Measurements from ENCODE around the gene C20orf141.
A peak's percentile ranks its signal among the peaks of the same experiment; 100 is the strongest.

Gene C20orf141

DNA sequence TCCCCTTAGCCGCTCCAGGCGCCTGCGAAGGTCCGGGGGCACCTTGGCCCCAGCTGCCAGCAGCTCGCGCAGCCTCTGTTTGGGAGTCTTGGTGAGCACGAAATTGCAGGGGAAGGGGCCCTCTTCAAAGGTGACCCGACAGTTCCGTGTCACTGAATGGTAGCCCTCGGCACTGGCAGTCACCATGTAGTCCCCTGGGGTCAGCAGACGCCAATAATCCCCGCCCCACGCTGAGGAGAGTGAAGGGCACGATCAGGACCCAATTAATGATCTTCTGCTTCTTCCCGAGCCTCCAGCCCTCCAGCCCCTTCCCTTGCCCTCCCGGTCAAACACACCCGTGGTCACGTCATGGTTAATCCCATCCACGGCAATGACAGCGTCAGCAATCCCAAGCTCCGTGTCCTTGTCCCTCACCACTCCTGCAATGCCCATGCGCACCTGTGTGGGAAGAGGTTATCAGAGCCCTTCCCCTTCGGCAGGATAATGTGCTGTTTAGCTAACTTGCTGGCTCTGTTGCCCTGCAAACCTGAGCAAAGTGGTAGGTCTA lies 20.5 kb upstream of the C20orf141 start:
- no peak for DNase-seq
- peaks cover 20% of the 10 kb centered on the region for H3K4me1 Mint-ChIP-seq
- peaks cover 61% of the 10 kb centered on the region for H3K36me3 Mint-ChIP-seq (ENCODE audit: low read depth)
- H3K4me3 Mint-ChIP-seq, result no peak overlapping the region
- peaks cover 8% of the 10 kb centered on the region for H3K9me3 Mint-ChIP-seq
- TF ChIP-seq, protein P1, sequence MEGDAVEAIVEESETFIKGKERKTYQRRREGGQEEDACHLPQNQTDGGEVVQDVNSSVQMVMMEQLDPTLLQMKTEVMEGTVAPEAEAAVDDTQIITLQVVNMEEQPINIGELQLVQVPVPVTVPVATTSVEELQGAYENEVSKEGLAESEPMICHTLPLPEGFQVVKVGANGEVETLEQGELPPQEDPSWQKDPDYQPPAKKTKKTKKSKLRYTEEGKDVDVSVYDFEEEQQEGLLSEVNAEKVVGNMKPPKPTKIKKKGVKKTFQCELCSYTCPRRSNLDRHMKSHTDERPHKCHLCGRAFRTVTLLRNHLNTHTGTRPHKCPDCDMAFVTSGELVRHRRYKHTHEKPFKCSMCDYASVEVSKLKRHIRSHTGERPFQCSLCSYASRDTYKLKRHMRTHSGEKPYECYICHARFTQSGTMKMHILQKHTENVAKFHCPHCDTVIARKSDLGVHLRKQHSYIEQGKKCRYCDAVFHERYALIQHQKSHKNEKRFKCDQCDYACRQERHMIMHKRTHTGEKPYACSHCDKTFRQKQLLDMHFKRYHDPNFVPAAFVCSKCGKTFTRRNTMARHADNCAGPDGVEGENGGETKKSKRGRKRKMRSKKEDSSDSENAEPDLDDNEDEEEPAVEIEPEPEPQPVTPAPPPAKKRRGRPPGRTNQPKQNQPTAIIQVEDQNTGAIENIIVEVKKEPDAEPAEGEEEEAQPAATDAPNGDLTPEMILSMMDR (IDR thresholded peaks at IDR 0.05), result no peak
- H3K27ac Mint-ChIP-seq, result peak overlapping the region; percentile 94
- no peaks in the 10 kb centered on the region for H3K27me3 Mint-ChIP-seq (ENCODE audit: low read depth, poor library complexity)

DNA sequence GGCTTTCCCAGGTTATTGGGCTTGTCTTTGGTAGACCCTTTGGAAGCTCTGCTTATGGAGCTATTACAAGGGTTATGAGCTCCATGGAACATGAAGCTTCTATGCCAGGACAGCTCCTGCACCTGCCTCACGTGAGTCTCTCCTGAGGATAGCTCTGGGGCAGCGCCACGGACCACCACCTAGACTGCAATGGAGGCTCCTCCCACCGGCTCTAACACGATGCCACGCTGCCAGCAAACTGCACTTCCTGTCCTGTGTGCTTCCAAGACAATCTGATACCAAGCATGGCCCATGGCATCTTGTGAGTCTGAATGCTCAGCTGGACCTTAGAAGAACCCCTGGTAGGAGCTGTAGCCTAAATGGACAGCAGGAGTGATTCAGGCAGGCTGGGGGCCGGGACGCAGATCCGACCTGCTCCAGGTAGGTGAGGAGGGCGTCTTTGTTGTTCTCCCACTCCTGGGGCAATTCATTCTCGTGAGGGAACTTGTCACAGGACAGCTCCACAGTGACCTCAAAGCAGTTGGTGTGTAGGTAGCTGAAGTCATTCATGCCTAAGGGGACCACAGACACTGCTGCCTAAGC lies 19.8 kb upstream of the C20orf141 start:
- Mint-ChIP-seq H3K4me3 (no peak overlapping the region), H3K27me3 (ENCODE audit: low read depth, poor library complexity) (no peaks in the 10 kb centered on the region), H3K27ac (peak overlapping the region; percentile 94), H3K36me3 (ENCODE audit: low read depth) (peaks cover 58% of the 10 kb centered on the region), H3K4me1 (peaks cover 27% of the 10 kb centered on the region), H3K9me3 (peaks cover 4% of the 10 kb centered on the region)
- TF ChIP-seq, protein P1 (IDR thresholded peaks at IDR 0.05), result no peak
- DNase-seq, result no peak

DNA sequence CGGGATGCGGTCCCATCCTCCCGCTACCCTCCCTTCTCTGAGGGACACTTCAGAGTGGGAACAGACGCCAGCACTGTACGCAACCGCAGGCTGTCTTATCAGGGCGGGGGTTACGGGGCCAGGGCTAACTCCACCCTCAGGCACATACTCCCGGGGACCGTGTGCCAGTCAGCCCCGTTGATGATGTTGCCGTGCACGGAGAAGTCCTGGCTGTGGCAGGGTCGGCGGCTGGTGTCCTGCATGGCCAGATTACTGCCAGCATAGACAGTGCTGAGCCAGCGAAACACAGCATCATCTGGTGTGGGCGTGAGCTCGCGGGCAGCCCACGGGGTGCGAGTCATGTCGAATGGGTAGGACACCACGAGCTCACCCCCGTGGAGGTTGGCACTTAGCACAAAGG lies 19.3 kb upstream of the C20orf141 start:
- Mint-ChIP-seq H3K9me3 (peaks cover under 1% of the 10 kb centered on the region), H3K27ac (no peak overlapping the region), H3K4me1 (peaks cover 29% of the 10 kb centered on the region), H3K4me3 (no peak overlapping the region), H3K36me3 (ENCODE audit: low read depth) (peaks cover 58% of the 10 kb centered on the region), H3K27me3 (ENCODE audit: low read depth, poor library complexity) (no peaks in the 10 kb centered on the region)
- no peak for DNase-seq
- TF ChIP-seq, protein P1 (IDR thresholded peaks at IDR 0.05), result no peak

DNA sequence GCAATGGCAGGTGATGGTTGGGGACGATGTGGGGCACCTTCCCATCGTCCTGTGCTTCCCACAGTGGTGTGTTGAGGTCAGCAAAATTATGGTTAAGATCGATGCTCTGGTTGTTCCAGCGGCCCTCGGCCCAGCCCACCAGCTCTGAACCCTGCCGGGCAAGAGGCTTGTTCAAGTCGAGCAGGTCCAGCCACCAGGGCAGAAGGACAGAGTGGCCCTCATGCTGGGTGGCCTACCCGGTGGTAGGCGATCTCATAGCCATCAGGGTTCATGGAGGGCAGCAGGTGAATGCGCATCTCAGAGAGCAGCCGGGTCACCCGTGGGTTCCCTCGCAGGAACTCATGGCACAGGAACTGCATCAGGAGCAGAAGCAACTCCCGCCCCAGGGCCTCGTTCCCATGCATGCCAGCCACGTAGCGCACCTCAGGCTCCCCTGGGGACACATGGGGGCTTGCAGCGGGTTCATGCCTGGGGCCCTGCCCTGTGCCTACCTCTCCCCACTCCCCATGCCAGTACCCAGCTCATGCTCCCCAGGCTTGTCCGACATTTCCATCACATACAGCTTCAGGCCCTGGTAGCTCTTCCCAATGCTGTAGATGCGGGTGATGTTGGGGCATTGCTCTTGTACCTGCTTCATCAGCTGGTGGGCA lies 18.7 kb upstream of the C20orf141 start:
- Mint-ChIP-seq H3K36me3 (ENCODE audit: low read depth) (peaks cover 54% of the 10 kb centered on the region), H3K27ac (no peak overlapping the region), H3K4me1 (peaks cover 35% of the 10 kb centered on the region), H3K4me3 (no peak overlapping the region), H3K9me3 (no peaks in the 10 kb centered on the region), H3K27me3 (ENCODE audit: low read depth, poor library complexity) (no peaks in the 10 kb centered on the region)
- TF ChIP-seq, protein P1 (IDR thresholded peaks at IDR 0.05), result no peak
- no peak for DNase-seq

DNA sequence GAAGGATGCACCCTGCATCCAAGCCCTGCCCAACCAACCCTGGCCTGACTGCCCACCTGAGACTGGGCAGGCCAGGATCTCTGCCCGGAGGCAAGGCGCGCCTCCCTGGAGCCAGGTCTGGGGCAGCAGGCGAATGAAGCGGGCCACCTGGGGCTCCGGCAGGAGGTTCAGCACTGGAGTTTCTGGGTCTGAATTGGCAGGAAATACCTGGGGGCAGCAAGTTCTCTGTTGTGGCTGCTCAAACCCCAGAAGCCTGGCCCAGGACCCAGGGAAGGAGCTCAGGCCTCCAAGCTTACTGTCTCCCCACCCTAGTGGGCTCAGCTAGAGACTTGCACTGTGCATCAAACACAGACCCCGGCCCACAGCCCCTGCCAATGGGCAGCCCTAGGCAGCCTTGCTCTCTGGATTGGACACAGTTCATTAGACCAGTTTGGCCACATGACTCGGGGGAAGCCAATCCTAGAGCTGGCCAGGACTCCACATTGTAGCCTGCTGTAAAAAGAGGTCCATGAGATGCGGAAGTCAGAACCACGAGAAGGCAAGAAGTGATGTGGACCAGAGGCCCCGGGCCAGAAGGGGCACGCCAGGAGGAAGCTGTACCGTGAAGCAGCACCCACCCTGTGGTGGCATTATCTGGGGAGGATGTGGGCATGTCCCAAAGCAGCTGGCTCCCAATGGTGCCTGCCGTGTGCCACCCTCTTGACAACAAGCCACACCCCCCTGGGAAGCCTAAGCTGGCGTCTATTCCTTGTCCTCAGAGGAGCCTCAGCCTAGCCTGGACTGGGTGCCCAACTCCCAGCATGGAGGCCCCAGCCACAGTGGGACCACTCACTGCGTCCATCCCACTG lies 17.4 kb upstream of the C20orf141 start:
- Mint-ChIP-seq H3K9me3 (no peaks in the 10 kb centered on the region), H3K27me3 (ENCODE audit: low read depth, poor library complexity) (peaks cover 9% of the 10 kb centered on the region), H3K4me3 (peak overlapping the region; percentile 68), H3K4me1 (peaks cover 43% of the 10 kb centered on the region), H3K36me3 (ENCODE audit: low read depth) (peaks cover 51% of the 10 kb centered on the region), H3K27ac (no peak overlapping the region)
- TF ChIP-seq, protein P1 (IDR thresholded peaks at IDR 0.05), result no peak
- no peak for DNase-seq
